Smooth muscle cell (in vitro differentiated cells): ENCODE data around the gene DUSP22. TPM values are rescaled to one million over a fixed set of nuclear protein-coding genes. Genes with fewer than 3 reads are reported as not detected.

Experiments
- DNase-seq: peaks from one replicate; lab custom pipeline; 2025; ENCODE audit not compliant: unreplicated experiment; lab: John Stamatoyannopoulos, UW
- H2AFZ ChIP-seq: fragments of 200-600 bp; sonication (generic); 2 replicates; pipeline ENCODE4 v1.6.0; 2016; ENCODE audit warnings: antibody characterized with exemption, low read depth, mild to moderate bottlenecking
- H3F3A ChIP-seq: fragments of 200-600 bp; sonication (generic); 2 replicates; pipeline ENCODE4 v1.6.0; 2017; ENCODE audit warnings: antibody characterized with exemption, low read depth
- H3K27ac ChIP-seq: fragments of 200-600 bp; sonication (generic); 2 replicates; pipeline ENCODE4 v1.5.1; 2016; ENCODE audit warnings: low read depth, mild to moderate bottlenecking
- H3K27me3 ChIP-seq: fragments of 200-600 bp; sonication (generic); 2 replicates; pipeline ENCODE4 v1.6.1; 2016; ENCODE audit warnings: low read depth, mild to moderate bottlenecking
- H3K36me3 ChIP-seq: fragments of 200-600 bp; sonication (generic); 2 replicates; pipeline ENCODE4 v1.5.1; 2016; ENCODE audit warnings: low read depth
- H3K4me1 ChIP-seq: fragments of 200-600 bp; sonication (generic); 2 replicates; pipeline ENCODE4 v1.5.1; 2016; ENCODE audit warnings: low read depth
- H3K4me2 ChIP-seq: fragments of 200-600 bp; sonication (generic); 2 replicates; pipeline ENCODE4 v1.6.0; 2016; ENCODE audit warnings: mild to moderate bottlenecking
- H3K4me3 ChIP-seq: fragments of 200-600 bp; sonication (generic); 2 replicates; pipeline ENCODE4 v1.5.1; 2016; ENCODE audit warnings: mild to moderate bottlenecking
- H3K79me2 ChIP-seq: fragments of 200-600 bp; sonication (generic); 2 replicates; pipeline ENCODE4 v1.6.0; 2016; ENCODE audit warnings: low read depth, mild to moderate bottlenecking
- H3K9ac ChIP-seq: fragments of 200-600 bp; sonication (generic); 2 replicates; pipeline ENCODE4 v1.6.0; 2016; ENCODE audit warnings: low read depth
- H3K9me3 ChIP-seq: fragments of 200-600 bp; sonication (generic); replicated peaks from 2 replicates; pipeline ENCODE4 v1.5.1; 2016; ENCODE audit warnings: low read depth
- H4K20me1 ChIP-seq: fragments of 200-600 bp; sonication (generic); 2 replicates; pipeline ENCODE4 v1.6.0; 2016; ENCODE audit warnings: low read depth
- WGBS: methylation state at CpG from one replicate; pipeline ENCODE4 v1.1.7; 2016; ENCODE audit warnings: low lambda C conversion rate; 5-methylcytosine and 5-hydroxymethylcytosine counted together
- polyA plus RNA-seq: library from polyadenylated mRNA; unstranded; fragments of >200 nt; fragmentation: Nextera tagmentation; extraction: Ambion mirVana; gene quantifications from 2 replicates; pipeline ENCODE4 v1.2.1, GENCODE V29; 2016
- total RNA-seq: library from RNA; depleted of rRNA; stranded (reverse); fragments of >200 nt; gene quantifications from 2 replicates; pipeline ENCODE4 v1.2.3, GENCODE V29; 2014
- TF ChIP-seq, protein P1 (sequence below): fragments of 200-600 bp; sonication (generic); IDR thresholded peaks from 2 replicates; pipeline ENCODE4 v1.5.1; 2017; ENCODE audit warnings: borderline replicate concordance, mild to moderate bottlenecking, antibody characterized with exemption; ENCODE audit not compliant: insufficient read depth, poor library complexity, severe bottlenecking

DUSP22 gene
- total and polyA plus RNA-seq, 2 experiments from 2014 or later = 16.3 to 19.1 TPM

DNA sequence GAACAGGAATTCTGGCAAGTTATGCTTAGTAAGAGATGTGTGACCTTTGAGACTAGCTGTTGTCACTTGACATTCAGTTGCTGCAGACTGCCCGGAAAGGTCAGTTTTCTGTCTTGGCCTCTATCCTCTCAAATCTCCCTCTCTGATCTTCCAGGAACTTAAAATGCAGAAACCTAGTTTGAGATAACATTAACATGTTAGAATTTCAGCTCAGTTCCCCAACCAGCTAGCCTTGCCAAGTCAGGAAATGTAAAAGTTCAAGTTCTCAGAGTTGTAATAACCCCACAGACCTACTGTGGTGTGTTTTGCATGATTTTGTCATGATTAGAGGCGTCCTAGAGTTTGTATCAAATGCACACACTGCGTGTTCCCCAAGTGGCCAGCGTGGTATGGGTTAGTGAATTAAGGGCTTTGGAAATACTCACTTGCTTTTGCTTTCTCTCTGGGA is 46.6 kb downstream of the DUSP22 start:
- TF ChIP-seq, protein P1, sequence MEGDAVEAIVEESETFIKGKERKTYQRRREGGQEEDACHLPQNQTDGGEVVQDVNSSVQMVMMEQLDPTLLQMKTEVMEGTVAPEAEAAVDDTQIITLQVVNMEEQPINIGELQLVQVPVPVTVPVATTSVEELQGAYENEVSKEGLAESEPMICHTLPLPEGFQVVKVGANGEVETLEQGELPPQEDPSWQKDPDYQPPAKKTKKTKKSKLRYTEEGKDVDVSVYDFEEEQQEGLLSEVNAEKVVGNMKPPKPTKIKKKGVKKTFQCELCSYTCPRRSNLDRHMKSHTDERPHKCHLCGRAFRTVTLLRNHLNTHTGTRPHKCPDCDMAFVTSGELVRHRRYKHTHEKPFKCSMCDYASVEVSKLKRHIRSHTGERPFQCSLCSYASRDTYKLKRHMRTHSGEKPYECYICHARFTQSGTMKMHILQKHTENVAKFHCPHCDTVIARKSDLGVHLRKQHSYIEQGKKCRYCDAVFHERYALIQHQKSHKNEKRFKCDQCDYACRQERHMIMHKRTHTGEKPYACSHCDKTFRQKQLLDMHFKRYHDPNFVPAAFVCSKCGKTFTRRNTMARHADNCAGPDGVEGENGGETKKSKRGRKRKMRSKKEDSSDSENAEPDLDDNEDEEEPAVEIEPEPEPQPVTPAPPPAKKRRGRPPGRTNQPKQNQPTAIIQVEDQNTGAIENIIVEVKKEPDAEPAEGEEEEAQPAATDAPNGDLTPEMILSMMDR = no peak
- H3K27me3 ChIP-seq = no peaks in the 10 kb centered on the region
- peaks cover 4% of the 10 kb centered on the region for H3K9me3 ChIP-seq
- H3K4me1 ChIP-seq = no peaks in the 10 kb centered on the region
- H3F3A ChIP-seq = no peaks in the 10 kb centered on the region
- no peak overlapping the region for H3K4me3 ChIP-seq
- DNase-seq = no peak
- H3K9ac ChIP-seq = no peak overlapping the region
- H3K27ac ChIP-seq = no peak overlapping the region
- H3K4me2 ChIP-seq = no peak overlapping the region
- peaks cover 37% of the 10 kb centered on the region for H4K20me1 ChIP-seq
- H2AFZ ChIP-seq = no peak overlapping the region
- no peaks in the 10 kb centered on the region for H3K36me3 ChIP-seq
- WGBS = 65% methylated on average over 4 of the region's 4 CpGs
- H3K79me2 ChIP-seq = no peaks in the 10 kb centered on the region

DNA sequence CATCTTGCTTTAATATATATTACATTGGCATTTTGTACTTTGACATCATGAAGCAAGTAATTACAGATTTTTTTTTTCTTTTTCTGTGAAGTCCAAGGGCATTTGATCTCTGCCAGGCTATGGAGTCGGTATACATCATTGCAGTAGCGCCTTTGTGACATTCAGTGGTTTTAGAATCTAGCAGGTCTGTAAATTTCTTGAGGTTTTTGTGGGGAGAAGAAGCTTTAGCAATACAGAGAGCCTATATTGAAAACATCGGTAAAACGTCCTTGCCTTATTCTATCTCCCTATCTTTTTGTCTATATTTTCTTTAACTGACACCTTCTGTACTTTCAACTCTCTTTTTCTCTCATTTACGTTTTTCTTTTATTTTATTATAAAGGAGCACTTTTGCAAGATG is 47.2 kb downstream of the DUSP22 start:
- 57% methylated on average over 5 of the region's 5 CpGs for WGBS
- DNase-seq = no peak
- no peak overlapping the region for H2AFZ ChIP-seq

DNA sequence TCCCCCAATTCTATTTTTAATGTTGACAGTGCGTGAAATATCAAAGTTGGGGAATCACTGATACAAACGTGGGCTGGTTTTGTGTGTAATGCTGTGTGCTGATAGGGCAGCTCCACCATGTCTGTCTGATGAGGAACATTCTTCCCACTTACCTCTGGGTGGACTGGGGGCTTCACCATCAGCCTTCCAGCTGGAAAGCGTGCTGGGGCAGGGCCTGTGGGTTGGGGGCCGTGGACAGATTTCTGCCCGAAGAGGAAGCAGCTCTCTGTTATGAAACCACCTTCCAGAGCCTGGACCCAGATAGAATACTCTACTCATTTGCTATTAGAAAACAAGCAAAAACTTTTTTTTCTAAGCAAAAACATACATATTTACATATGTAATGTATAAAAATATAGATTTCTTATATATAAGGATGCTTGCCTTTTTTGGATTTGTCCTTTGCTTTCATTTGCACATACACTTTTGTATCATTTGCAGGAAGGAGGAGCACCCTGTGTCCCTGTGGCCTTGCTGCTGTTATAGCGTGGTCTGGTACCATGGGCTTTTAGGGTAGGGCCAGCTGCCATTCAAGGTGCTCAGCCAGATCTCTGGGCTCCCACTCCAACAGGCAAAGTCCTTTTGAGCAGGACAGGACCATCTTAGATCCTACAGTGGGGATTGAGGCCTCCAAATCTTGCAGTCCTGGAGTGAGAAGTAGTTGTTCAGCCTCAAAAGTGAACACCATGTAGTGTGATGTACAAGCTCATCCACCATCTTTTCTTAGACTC is 48.1 kb downstream of the DUSP22 start:
- TF ChIP-seq, protein P1 = no peak
- Histone ChIP-seq H3K27ac (no peak overlapping the region), H2AFZ (no peak overlapping the region), H3K79me2 (no peaks in the 10 kb centered on the region), H3K36me3 (no peaks in the 10 kb centered on the region), H3K4me2 (no peak overlapping the region), H4K20me1 (peaks cover 38% of the 10 kb centered on the region), H3K4me3 (no peak overlapping the region), H3K4me1 (no peaks in the 10 kb centered on the region), H3F3A (no peaks in the 10 kb centered on the region), H3K27me3 (no peaks in the 10 kb centered on the region), H3K9me3 (peaks cover 4% of the 10 kb centered on the region), H3K9ac (no peak overlapping the region)
- WGBS = 82% methylated on average over 6 of the region's 6 CpGs
- DNase-seq = no peak

More for the DNA sequence above, 47.2 kb downstream of the DUSP22 start:
- Histone ChIP-seq H3K4me2 (no peak overlapping the region), H3K9ac (no peak overlapping the region), H3K79me2 (no peaks in the 10 kb centered on the region), H3K27ac (no peak overlapping the region), H3K9me3 (peaks cover 4% of the 10 kb centered on the region), H3K36me3 (no peaks in the 10 kb centered on the region), H4K20me1 (peaks cover 37% of the 10 kb centered on the region), H3K4me3 (no peak overlapping the region), H3F3A (no peaks in the 10 kb centered on the region), H3K4me1 (no peaks in the 10 kb centered on the region), H3K27me3 (no peaks in the 10 kb centered on the region)
- TF ChIP-seq, protein P1 = no peak
